Measurements from ENCODE around the gene HIVEP3. TPM values are rescaled to one million over a fixed set of nuclear protein-coding genes. Genes with fewer than 3 reads are reported as not detected.

Gene HIVEP3
- polyA plus RNA-seq, 1 donor (not counting 4 experiments of a cell fraction or from before 2014, with no cell fraction given) = 1.1 TPM

DNA sequence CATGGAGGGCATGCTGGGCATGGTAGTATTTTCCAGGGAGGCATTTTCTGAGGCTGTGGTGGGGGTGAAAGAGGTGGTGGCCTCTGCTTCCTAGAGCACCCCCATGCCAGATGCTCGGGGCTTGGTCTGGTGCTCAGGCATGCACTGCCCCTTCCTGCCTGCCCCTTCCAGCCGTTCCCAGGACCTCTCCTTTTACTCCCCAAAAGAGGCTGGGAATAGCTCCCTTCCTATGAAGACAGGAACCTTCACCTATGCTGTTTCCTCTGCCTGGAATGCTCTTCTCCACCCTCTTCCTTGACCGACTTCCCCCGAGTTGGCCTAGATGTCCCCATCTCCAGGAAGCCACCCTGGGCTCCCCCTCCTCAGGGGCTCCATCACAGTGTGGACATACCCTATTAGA, 443.4 kb downstream of the HIVEP3 start:
- DNase-seq (ENCODE audit: low read depth, low spot score) = no peak
- no peaks in the 10 kb centered on the region for H3K36me3 ChIP-seq (ENCODE audit: control insufficient read depth in 2 of 2, extremely low read depth in 1 of 2, insufficient read depth in 2 of 2, low read length in 2 of 2)
- no peaks in the 10 kb centered on the region for H4K20me1 ChIP-seq (ENCODE audit: control insufficient read depth, extremely low read depth, insufficient read depth, low read length)
- H3K4me1 ChIP-seq (ENCODE audit: control insufficient read depth, extremely low read depth, insufficient read depth, low read length) = peaks cover 28% of the 10 kb centered on the region
- no peak overlapping the region for H3K4me2 ChIP-seq (ENCODE audit: control insufficient read depth, extremely low read depth, insufficient read depth, low read depth, low read length)
- no peak overlapping the region for H3K27ac ChIP-seq (ENCODE audit: control insufficient read depth, insufficient read depth, low read length)
- FAIRE-seq = no peak
- peak overlapping the region; percentile 66 for H2AFZ ChIP-seq (ENCODE audit: control insufficient read depth, low read length)
- dilution Hi-C loops (cut with MboI; ENCODE audit: extremely low pct_ligation_motif_present, low sequenced_read_pairs) = no loop called here
- H3K27me3 ChIP-seq (ENCODE audit: control insufficient read depth, extremely low read depth, insufficient read depth, low read length) = no peaks in the 10 kb centered on the region
- no peak for TF ChIP-seq EZH2 (IDR thresholded peaks at IDR 0.05; ENCODE audit: low read length)
- TF ChIP-seq, protein P1, sequence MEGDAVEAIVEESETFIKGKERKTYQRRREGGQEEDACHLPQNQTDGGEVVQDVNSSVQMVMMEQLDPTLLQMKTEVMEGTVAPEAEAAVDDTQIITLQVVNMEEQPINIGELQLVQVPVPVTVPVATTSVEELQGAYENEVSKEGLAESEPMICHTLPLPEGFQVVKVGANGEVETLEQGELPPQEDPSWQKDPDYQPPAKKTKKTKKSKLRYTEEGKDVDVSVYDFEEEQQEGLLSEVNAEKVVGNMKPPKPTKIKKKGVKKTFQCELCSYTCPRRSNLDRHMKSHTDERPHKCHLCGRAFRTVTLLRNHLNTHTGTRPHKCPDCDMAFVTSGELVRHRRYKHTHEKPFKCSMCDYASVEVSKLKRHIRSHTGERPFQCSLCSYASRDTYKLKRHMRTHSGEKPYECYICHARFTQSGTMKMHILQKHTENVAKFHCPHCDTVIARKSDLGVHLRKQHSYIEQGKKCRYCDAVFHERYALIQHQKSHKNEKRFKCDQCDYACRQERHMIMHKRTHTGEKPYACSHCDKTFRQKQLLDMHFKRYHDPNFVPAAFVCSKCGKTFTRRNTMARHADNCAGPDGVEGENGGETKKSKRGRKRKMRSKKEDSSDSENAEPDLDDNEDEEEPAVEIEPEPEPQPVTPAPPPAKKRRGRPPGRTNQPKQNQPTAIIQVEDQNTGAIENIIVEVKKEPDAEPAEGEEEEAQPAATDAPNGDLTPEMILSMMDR (optimal IDR thresholded peaks at IDR 0.05 in 1 of 3, IDR thresholded peaks at IDR 0.05 in 1 of 3, conservative IDR thresholded peaks at IDR 0.05 in 1 of 3; ENCODE audit: extremely low read depth in 1 of 3, insufficient read depth in 2 of 3, low read length in 3 of 3) = no peak
- H3K4me3 ChIP-seq (ENCODE audit: control insufficient read depth in 2 of 3, extremely low read depth in 1 of 3, insufficient read depth in 2 of 3, low read depth in 1 of 3, low read length in 3 of 3) = no peak overlapping the region
- H3K9me1 ChIP-seq (ENCODE audit: control insufficient read depth, extremely low read depth, insufficient read depth, low read length) = no peaks in the 10 kb centered on the region
- H3K9me3 ChIP-seq (ENCODE audit: control insufficient read depth, low read depth, low read length) = no peaks in the 10 kb centered on the region
- peak overlapping the region; percentile 6 for H3K9ac ChIP-seq (ENCODE audit: control insufficient read depth, extremely low read depth, insufficient read depth, low read length)
- no peaks in the 10 kb centered on the region for H3K79me2 ChIP-seq (ENCODE audit: control insufficient read depth, insufficient read depth, low read length)

DNA sequence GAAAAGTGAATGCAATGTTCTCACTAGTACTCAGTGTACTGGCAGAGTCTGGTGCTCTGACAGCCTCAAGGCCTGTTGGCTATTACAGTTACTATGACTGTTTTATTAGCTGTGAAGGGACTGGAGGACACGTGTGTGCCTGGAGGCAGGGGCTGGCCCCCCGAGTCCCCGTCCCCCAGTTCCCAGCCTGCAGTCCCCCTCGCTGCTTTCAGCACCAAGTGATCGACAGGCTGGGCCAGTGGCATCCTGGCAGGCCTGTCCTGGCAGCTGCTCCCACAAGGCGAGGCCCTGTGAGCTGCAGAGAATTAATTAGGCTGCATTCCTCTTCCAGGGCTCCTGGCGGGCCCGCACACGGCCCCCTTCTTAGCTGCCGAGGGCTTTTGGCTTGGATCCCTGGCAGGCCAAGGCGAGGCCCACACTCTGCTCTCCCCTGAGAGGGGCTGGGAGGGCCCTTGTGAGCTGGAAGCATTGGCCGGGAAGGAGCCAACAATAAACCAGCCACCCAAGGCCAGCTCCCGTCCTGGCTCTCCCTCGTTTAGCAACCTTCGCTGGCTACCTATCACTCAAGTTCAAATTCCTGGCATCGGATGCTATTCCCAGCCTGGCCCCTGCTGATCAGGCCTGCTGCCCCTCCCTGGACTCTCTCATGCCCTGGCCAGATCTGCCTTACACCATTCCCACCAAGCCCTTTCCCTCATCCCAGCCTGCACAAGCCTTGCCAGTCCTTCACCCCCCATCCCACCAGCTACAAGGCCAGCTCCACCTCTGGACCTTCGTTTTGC, 444.0 kb downstream of the HIVEP3 start:
- H3K9ac ChIP-seq (ENCODE audit: control insufficient read depth, extremely low read depth, insufficient read depth, low read length) = peak overlapping the region; percentile 6
- peak; percentile 48 for FAIRE-seq
- no peaks in the 10 kb centered on the region for H3K9me1 ChIP-seq (ENCODE audit: control insufficient read depth, extremely low read depth, insufficient read depth, low read length)
- no peaks in the 10 kb centered on the region for H3K27me3 ChIP-seq (ENCODE audit: control insufficient read depth, extremely low read depth, insufficient read depth, low read length)
- peak overlapping the region; percentile 66 for H2AFZ ChIP-seq (ENCODE audit: control insufficient read depth, low read length)
- H4K20me1 ChIP-seq (ENCODE audit: control insufficient read depth, extremely low read depth, insufficient read depth, low read length) = no peaks in the 10 kb centered on the region
- H3K4me2 ChIP-seq (ENCODE audit: control insufficient read depth, extremely low read depth, insufficient read depth, low read depth, low read length) = peak overlapping the region; percentile 35
- DNase-seq (ENCODE audit: low read depth, low spot score) = no peak
- H3K4me3 ChIP-seq (ENCODE audit: control insufficient read depth in 2 of 3, extremely low read depth in 1 of 3, insufficient read depth in 2 of 3, low read depth in 1 of 3, low read length in 3 of 3) = no peak overlapping the region
- dilution Hi-C loops (cut with MboI; ENCODE audit: extremely low pct_ligation_motif_present, low sequenced_read_pairs) = no loop called here
- H3K27ac ChIP-seq (ENCODE audit: control insufficient read depth, insufficient read depth, low read length) = no peak overlapping the region
- H3K4me1 ChIP-seq (ENCODE audit: control insufficient read depth, extremely low read depth, insufficient read depth, low read length) = peaks cover 28% of the 10 kb centered on the region
- no peak for TF ChIP-seq EZH2 (IDR thresholded peaks at IDR 0.05; ENCODE audit: low read length)
- TF ChIP-seq, protein P1 (optimal IDR thresholded peaks at IDR 0.05 in 1 of 3, IDR thresholded peaks at IDR 0.05 in 1 of 3, conservative IDR thresholded peaks at IDR 0.05 in 1 of 3; ENCODE audit: extremely low read depth in 1 of 3, insufficient read depth in 2 of 3, low read length in 3 of 3) = no peak
- no peaks in the 10 kb centered on the region for H3K36me3 ChIP-seq (ENCODE audit: control insufficient read depth in 2 of 2, extremely low read depth in 1 of 2, insufficient read depth in 2 of 2, low read length in 2 of 2)
- no peaks in the 10 kb centered on the region for H3K9me3 ChIP-seq (ENCODE audit: control insufficient read depth, low read depth, low read length)
- H3K79me2 ChIP-seq (ENCODE audit: control insufficient read depth, insufficient read depth, low read length) = no peaks in the 10 kb centered on the region

Measured in keratinocyte (primary cell).